ENCODE results near the gene NHP2.
"Not testable (repeated sequence)": the region's sequence is repeated elsewhere in the genome, so short reads cannot be mapped to it uniquely, and the experiment has no call there.

NHP2 gene

DNA sequence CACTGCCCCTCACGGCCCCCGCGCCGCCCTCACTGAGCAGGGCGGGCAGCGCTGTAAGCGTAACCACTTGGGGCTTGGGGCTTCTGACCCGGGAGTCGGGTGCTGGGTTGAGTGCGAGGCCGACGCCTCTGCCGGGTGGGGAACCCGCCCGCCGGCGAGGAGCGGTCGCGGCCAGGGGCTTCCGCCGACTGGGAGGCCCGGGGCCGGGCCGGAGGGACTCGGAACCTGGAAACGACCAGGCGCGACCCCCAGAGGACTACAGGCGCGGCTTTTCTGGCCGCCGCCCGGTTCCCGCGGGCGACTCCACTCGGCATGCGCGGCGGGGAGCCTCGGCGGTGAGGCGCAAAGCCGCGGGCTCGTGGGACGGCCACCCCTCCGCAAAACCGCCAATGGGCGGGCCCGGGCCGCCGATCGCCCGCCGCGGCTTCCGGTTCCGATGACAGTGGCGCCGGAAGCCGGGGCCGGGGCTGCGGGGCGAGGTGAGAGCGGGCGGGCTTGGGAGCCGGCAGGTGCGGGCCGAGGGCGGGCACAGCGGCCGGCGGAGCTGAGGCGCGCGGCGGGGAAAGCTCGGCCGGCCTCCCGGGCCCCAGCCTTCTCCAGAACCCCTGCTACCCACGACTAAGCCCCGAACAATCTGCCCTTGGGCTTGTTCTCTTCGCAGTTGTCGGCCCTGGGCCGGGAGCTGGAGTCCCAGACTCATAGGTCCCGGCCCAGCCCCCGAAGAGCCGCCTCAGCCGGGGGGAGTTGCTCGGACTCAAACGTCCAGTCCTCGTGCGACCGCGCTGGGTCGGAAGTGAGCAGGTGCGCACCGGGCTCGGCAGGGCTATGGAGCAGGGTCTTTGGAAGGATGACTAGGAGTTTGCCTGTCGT, 22.9 kb downstream of the NHP2 start, which contains the start of gene RMND5B:
Gene RMND5B (plus strand): TSS at position 439 of the 870 bp plus-strand sequence. CDS start 7,106 bp downstream, outside the sequence.
- Histone ChIP-seq H3K4me3 (ENCODE audit: extremely low read depth, insufficient read depth, low read length, poor library complexity, severe bottlenecking) (peak within 1 kb of the TSS; percentile 81), H3K36me3 (ENCODE audit: control insufficient read depth, insufficient read depth, low read length) (peaks cover 9% of the 10 kb centered on the region), H3K9me3 (ENCODE audit: control insufficient read depth, low read length) (no peaks in the 10 kb centered on the region), H3K27ac (ENCODE audit: low read depth, low read length, severe bottlenecking) (peak within 1 kb of the TSS; percentile 79), H3K4me1 (ENCODE audit: control insufficient read depth, insufficient read depth, low read length, poor library complexity, severe bottlenecking) (peaks cover 9% of the 10 kb centered on the region)
- 0 to 1% methylated on average over 55 to 97 of the region's 102 CpGs for WGBS, 2 experiments (ENCODE audit: insufficient coverage in 2 of 2)

DNA sequence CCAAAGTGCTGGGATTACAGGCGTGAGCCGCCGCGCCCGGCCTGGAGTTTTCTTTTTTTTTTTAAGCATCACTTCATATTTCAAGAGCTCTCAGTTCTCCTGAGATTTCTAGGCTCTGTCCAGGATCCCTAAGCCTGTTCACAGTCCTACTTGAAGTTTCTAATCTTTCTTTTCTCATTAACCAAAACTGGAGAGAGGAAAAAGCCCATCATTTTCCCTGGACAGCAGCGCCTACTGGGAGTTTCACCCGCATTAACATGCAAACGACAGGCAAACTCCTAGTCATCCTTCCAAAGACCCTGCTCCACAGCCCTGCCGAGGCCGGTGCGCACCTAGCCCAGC, 23.5 kb downstream of the NHP2 start:
- not testable (repeated sequence) for H3K36me3 ChIP-seq (ENCODE audit: control insufficient read depth, insufficient read depth, low read length); H3K9me3 ChIP-seq (ENCODE audit: control insufficient read depth, low read length)
- 7 to 36% methylated on average over 5 to 10 of the region's 11 CpGs for WGBS, 2 experiments (ENCODE audit: insufficient coverage in 2 of 2)
- peak overlapping the region; percentile 79 for H3K27ac ChIP-seq (ENCODE audit: low read depth, low read length, severe bottlenecking)
- H3K4me3 ChIP-seq (ENCODE audit: extremely low read depth, insufficient read depth, low read length, poor library complexity, severe bottlenecking) = peak overlapping the region; percentile 81
- H3K4me1 ChIP-seq (ENCODE audit: control insufficient read depth, insufficient read depth, low read length, poor library complexity, severe bottlenecking) = peaks cover 10% of the 10 kb centered on the region

DNA sequence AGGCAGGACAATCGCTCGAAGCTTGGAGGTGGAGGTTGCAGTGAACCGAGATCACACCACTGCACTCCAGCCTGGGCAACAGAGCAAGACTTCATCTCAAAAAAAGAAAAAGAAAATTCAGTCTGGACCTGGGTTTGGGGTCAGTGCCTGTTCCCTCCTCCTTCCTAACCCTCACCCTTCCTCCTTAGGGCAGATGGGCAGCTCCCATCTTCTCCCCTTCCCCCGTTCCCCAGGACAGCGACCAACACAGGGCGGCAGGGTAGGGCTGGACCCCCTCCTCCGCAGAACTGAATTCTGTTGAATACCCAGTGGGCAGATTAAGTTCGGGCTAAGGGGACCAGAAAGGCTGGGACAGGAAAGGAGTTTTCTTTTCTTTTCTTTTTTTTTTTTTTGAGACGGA, 24.4 kb downstream of the NHP2 start:
- H3K36me3 ChIP-seq (ENCODE audit: control insufficient read depth, insufficient read depth, low read length) = no peaks in the 10 kb centered on the region
- 90 to 94% methylated on average over 5 to 6 of the region's 9 CpGs for WGBS, 2 experiments (ENCODE audit: insufficient coverage in 2 of 2)
- peaks cover 13% of the 10 kb centered on the region for H3K4me1 ChIP-seq (ENCODE audit: control insufficient read depth, insufficient read depth, low read length, poor library complexity, severe bottlenecking)
- no peaks in the 10 kb centered on the region for H3K9me3 ChIP-seq (ENCODE audit: control insufficient read depth, low read length)
- H3K4me3 ChIP-seq (ENCODE audit: extremely low read depth, insufficient read depth, low read length, poor library complexity, severe bottlenecking) = no peak overlapping the region
- no peak overlapping the region for H3K27ac ChIP-seq (ENCODE audit: low read depth, low read length, severe bottlenecking)

DNA sequence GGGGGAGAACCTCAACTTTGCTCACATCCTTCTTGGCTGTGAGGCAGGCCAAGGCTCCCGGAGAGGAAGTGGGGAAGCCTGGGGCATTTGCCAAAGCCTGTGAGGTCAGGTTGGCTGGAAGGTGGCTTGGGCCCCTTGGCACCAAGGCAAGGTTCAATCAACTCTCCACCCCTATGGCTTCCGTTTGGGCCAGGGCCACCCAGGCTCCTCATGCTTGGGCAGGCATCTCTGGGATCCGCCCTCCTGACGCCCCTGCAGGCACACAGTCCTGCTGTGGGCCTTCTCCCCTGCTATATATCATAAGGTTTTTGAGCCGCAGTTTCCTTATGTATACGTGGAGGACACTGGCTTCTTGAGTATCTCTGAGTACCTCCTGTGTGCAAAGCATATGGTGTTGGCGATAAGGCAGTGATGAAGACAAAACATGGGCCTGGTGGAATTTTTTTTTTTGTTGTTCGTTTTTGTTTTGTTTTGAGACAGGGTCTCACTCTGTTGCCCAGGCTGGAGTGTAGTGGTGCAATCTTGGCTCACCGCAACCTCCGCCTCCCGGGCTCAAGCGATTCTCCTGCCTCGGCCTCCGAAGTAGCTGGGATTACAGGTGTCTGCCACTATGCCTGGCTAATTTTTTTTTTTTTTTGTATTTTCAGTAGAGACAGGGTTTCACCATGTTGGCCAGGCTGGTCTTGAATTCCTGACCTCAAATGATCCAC, 26.2 kb downstream of the NHP2 start:
- H3K4me3 ChIP-seq (ENCODE audit: extremely low read depth, insufficient read depth, low read length, poor library complexity, severe bottlenecking); H3K9me3 ChIP-seq (ENCODE audit: control insufficient read depth, low read length); H3K27ac ChIP-seq (ENCODE audit: low read depth, low read length, severe bottlenecking); H3K36me3 ChIP-seq (ENCODE audit: control insufficient read depth, insufficient read depth, low read length): not testable (repeated sequence)
- peaks cover 13% of the 10 kb centered on the region for H3K4me1 ChIP-seq (ENCODE audit: control insufficient read depth, insufficient read depth, low read length, poor library complexity, severe bottlenecking)
- 91 to 92% methylated on average over 7 to 10 of the region's 14 CpGs for WGBS, 2 experiments (ENCODE audit: insufficient coverage in 2 of 2)

DNA sequence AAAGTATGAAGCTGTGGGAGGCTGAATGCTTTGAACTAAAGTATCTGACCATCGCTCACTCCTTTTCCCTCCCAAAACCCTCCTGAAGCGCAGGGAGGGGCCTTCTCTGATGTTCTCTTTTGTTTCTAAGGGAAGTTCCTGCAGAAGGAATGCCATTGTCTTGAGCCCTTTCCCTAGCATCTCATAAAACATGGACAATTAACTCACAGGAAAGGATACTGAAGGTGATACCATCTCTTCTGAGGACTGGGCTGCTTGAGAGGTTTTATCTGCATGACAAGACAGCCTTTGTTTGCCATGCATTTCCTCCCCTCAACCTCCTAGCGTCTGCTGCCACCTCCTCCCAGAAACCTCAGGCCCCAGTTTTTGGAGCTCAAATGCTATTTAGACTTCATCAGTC, 27.1 kb downstream of the NHP2 start:
- Histone ChIP-seq H3K9me3 (ENCODE audit: control insufficient read depth, low read length) (no peaks in the 10 kb centered on the region), H3K4me1 (ENCODE audit: control insufficient read depth, insufficient read depth, low read length, poor library complexity, severe bottlenecking) (peaks cover 13% of the 10 kb centered on the region), H3K36me3 (ENCODE audit: control insufficient read depth, insufficient read depth, low read length) (peaks cover 16% of the 10 kb centered on the region), H3K27ac (ENCODE audit: low read depth, low read length, severe bottlenecking) (peak overlapping the region; percentile 53), H3K4me3 (ENCODE audit: extremely low read depth, insufficient read depth, low read length, poor library complexity, severe bottlenecking) (no peak overlapping the region)
- WGBS, 2 experiments (ENCODE audit: insufficient coverage in 2 of 2) = 0 to 22% methylated on average over 1 to 3 of the region's 3 CpGs

DNA sequence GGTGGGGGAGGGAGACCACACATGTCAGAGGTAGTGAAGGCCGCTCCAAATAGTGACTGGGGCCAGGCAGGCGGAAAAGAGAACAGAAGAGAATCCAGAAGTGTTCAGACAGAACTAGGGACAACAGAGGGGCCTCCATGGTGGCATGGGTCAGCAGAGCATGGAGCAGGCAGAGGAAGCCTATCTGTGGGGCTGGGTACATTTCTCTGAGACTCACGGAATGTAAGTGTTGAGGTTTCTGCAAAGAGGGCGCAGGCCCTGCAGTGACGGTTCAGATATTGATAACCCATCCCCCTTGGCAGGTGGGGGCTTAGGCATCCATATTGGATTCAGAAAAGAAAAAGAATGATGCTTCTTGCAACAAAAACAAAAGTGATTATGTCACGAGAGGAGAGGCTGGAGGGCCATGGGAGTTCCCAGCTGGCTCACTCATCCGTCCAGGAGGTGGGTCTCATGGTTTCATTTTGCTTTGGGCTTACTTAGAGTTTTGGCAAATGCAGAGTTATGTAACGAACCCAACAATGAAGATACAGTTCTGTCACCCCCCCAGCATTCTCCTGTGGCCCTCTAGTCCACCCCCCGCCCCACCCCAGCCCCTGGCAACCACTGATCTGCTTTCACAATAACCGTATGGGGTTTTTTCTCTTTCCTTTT, 28.3 kb downstream of the NHP2 start:
- no peak overlapping the region for H3K4me3 ChIP-seq (ENCODE audit: extremely low read depth, insufficient read depth, low read length, poor library complexity, severe bottlenecking)
- no peaks in the 10 kb centered on the region for H3K9me3 ChIP-seq (ENCODE audit: control insufficient read depth, low read length)
- H3K4me1 ChIP-seq (ENCODE audit: control insufficient read depth, insufficient read depth, low read length, poor library complexity, severe bottlenecking) = peaks cover 13% of the 10 kb centered on the region
- 89 to 94% methylated on average over 7 of the region's 10 CpGs for WGBS, 2 experiments (ENCODE audit: insufficient coverage in 2 of 2)
- no peak overlapping the region for H3K27ac ChIP-seq (ENCODE audit: low read depth, low read length, severe bottlenecking)
- peaks cover 16% of the 10 kb centered on the region for H3K36me3 ChIP-seq (ENCODE audit: control insufficient read depth, insufficient read depth, low read length)

DNA sequence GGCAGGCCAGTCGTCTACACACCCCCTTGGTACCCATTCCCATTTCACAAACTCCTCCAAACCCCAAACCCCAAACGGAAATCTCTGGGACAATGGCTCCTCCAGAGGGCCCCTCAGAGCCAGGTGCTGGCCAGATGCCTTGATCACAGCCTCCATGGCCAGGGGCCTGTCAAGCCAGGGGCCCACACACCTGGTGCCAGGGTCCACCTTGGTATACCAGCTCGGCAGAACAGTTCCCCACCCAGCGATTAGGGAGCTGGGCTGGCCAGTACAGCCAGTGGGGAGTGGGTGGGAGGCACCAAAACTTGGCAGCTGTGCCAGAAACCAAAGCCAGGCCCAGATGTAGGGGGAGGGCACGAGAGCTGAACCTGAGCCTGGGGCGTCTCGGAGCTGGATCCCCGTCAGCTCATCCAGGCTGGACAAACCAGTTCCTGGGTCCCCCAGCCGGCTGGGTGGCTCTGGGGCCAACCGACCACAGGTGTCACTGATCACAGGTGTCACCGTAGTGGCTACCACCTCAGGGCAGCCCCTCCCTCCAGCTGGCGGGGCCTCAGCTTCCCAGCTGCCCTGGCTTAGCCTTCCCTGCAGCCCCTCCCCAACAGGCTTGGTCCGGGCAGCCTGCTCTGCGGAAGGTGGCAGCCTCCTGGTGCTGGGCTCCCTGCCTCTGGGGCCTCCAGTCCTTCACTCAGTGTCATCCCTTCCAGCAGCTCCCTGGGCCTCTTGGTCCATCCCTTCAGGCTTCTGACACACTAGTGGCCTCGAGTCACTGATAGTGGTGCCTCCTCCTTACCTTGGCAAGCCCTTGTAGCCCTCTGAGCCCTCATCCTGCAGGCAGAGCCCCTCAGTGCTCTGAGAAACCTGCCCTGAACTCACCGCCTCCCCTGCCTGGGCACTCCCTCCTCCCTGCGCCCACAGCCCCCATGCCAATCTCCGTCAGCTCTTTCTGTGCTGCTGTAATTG, 29.4 kb downstream of the NHP2 start:
- Histone ChIP-seq H3K27ac (ENCODE audit: low read depth, low read length, severe bottlenecking) (no peak overlapping the region), H3K9me3 (ENCODE audit: control insufficient read depth, low read length) (no peaks in the 10 kb centered on the region), H3K4me1 (ENCODE audit: control insufficient read depth, insufficient read depth, low read length, poor library complexity, severe bottlenecking) (peaks cover 13% of the 10 kb centered on the region), H3K4me3 (ENCODE audit: extremely low read depth, insufficient read depth, low read length, poor library complexity, severe bottlenecking) (no peak overlapping the region), H3K36me3 (ENCODE audit: control insufficient read depth, insufficient read depth, low read length) (peaks cover 16% of the 10 kb centered on the region)
- WGBS, 2 experiments (ENCODE audit: insufficient coverage in 2 of 2) = 86 to 90% methylated on average over 15 to 17 of the region's 18 CpGs

DNA sequence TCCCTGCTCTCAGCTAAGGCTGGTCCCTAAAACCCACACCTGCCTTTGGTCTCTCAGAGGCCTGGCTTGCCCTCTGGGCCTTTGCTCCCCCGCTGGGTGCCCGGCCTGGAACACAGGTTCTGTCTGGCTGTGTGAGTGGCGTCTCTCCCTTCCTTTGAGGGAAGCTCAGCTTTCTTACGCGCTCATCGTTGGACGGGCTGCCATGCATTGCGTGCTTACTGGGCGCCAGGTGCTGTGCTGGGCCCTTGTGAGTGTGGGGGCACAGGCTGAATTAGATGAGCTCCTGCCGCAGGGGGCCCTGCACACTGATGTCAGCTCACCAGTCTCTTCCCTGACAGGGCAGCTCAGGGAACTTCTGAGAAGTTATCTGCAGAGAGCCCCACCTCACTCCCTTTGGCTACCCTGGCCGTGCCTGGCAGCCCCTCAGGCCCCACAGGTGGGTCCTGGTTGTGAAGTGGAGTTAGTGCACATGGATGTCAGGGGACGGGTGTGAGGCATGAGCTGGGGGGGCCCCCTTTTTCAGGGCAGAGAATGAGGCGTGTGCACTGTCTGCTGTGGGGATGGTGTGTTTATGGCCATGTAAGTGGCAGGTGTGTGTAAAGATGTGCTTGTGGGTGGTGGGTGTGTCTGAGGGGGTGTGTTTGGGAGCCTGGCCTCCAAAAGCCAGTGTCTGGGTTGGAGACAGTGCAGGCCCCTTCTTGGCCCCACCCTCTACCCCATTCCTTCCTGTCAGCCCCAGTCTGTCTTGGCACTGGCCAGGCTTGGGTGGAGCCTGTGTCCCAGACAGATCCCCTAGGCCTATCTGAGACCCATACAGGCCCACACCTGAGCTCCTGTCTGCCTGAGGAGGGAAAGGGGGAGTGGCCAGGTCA, 30.4 kb downstream of the NHP2 start:
- no peak overlapping the region for H3K4me3 ChIP-seq (ENCODE audit: extremely low read depth, insufficient read depth, low read length, poor library complexity, severe bottlenecking)
- peaks cover 13% of the 10 kb centered on the region for H3K4me1 ChIP-seq (ENCODE audit: control insufficient read depth, insufficient read depth, low read length, poor library complexity, severe bottlenecking)
- WGBS, 2 experiments (ENCODE audit: insufficient coverage in 2 of 2) = 85 to 92% methylated on average over 9 to 12 of the region's 13 CpGs
- no peak overlapping the region for H3K27ac ChIP-seq (ENCODE audit: low read depth, low read length, severe bottlenecking)
- H3K9me3 ChIP-seq (ENCODE audit: control insufficient read depth, low read length) = no peaks in the 10 kb centered on the region
- peaks cover 16% of the 10 kb centered on the region for H3K36me3 ChIP-seq (ENCODE audit: control insufficient read depth, insufficient read depth, low read length)

DNA sequence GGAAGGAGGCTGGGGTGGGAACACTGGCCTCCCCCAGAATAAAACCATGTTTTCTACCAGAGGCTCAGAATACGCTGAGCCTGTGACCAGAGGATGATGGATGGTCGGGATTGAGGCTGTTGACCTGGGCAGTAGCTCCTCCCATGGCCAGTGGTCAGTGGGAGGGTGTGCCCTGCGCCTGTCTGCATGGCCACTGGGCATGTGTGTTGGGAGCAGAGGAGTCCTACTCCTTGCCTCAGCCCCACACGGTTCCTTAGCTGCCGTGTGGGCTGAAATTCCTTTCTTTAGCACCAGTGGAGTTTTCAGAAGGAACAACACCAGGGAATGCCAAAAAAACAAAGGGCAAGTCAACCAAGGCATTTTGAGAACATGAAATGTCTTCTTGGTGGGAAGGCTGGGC, 31.3 kb downstream of the NHP2 start:
- no peak overlapping the region for H3K4me3 ChIP-seq (ENCODE audit: extremely low read depth, insufficient read depth, low read length, poor library complexity, severe bottlenecking)
- no peaks in the 10 kb centered on the region for H3K9me3 ChIP-seq (ENCODE audit: control insufficient read depth, low read length)
- peaks cover 13% of the 10 kb centered on the region for H3K4me1 ChIP-seq (ENCODE audit: control insufficient read depth, insufficient read depth, low read length, poor library complexity, severe bottlenecking)
- 84 to 89% methylated on average over 4 of the region's 5 CpGs for WGBS, 2 experiments (ENCODE audit: insufficient coverage in 2 of 2)
- H3K27ac ChIP-seq (ENCODE audit: low read depth, low read length, severe bottlenecking) = no peak overlapping the region
- H3K36me3 ChIP-seq (ENCODE audit: control insufficient read depth, insufficient read depth, low read length) = peaks cover 16% of the 10 kb centered on the region
